Tibial artery (tissue), 4 donors: ENCODE results near the gene SPATA31E1.
A peak's percentile ranks its signal among the peaks of the same experiment; 100 is the strongest.

ENCODE experiments used
- DNase-seq, 2 donors: peaks; one replicate each; pipeline ENCODE4 v3.0.0-alpha.2; 2019
- H3K27ac ChIP-seq, 2 donors: fragments of 200-600 bp; sonication (generic) in 1 of 2; 1 replicate in 1 of 2; 2 replicates in 1 of 2; pipeline ENCODE4 v1.5.1; 2018 to 2019; ENCODE audit warnings: mild to moderate bottlenecking in 1 of 2
- H3K27me3 ChIP-seq, 2 donors: fragments of 200-600 bp; sonication (generic) in 1 of 2; one replicate each; pipeline versions ENCODE4 v1.5.1 to v1.6.0; 2016 to 2019
- H3K36me3 ChIP-seq, 3 donors: fragments of 200-600 bp; sonication (generic) in 2 of 3; one replicate each; pipeline ENCODE4 v1.5.1; 2016 to 2019; ENCODE audit warnings: mild to moderate bottlenecking in 2 of 3
- H3K4me1 ChIP-seq, 4 donors: fragments of 200-600 bp; sonication (generic) in 2 of 4; 1 replicate in 3 of 4; 2 replicates in 1 of 4; pipeline ENCODE4 v1.5.1; 2016 to 2019
- H3K4me3 ChIP-seq, 2 donors: fragments of 200-600 bp; sonication (generic) in 1 of 2; 1 replicate in 1 of 2; 2 replicates in 1 of 2; pipeline ENCODE4 v1.5.1; 2018 to 2019; ENCODE audit warnings: mild to moderate bottlenecking in 2 of 2
- H3K9me3 ChIP-seq, 3 donors: fragments of 200-600 bp; sonication (generic) in 1 of 3; one replicate each; pipeline ENCODE4 v1.5.1; 2016 to 2019
- CTCF ChIP-seq, 2 experiments: fragments of 200-600 bp in 1 of 2; fragments of 450-650 bp in 1 of 2; IDR thresholded peaks; one replicate each; pipeline ENCODE4 v1.5.1; 2017 to 2019; ENCODE audit warnings: antibody characterized with exemption in 2 of 2, mild to moderate bottlenecking in 1 of 2, moderate library complexity in 1 of 2
- intact Hi-C: fragments of 100-400 bp; cut with DNase I; formaldehyde crosslinking; loops from one replicate; pipeline ENCODE4 v1.15.0; 2023; ENCODE audit warnings: low total_unique reads

The SPATA31E1 gene

GRCh38 chr9:87869082-87869481 lies 13.6 kb upstream of the SPATA31E1 start:
- Histone ChIP-seq H3K27me3 (no peaks in the 10 kb centered on the region), H3K36me3 (no peaks in the 10 kb centered on the region), H3K4me1 (peaks cover 0 to 12% (median 0%) of the 10 kb centered on the region in 4 donors), H3K9me3 (no peaks in the 10 kb centered on the region), H3K27ac (no peak overlapping the region), H3K4me3 (no peak overlapping the region)
- DNase-seq, result no peak
- no peak for TF ChIP-seq CTCF (IDR thresholded peaks at IDR 0.05)
- intact Hi-C loops, result no loop called here

- no peak for DNase-seq
- intact Hi-C loops, result no loop called here
- no peaks in the 10 kb centered on the region for H3K36me3 ChIP-seq
- no peaks in the 10 kb centered on the region for H3K9me3 ChIP-seq
- no peak for TF ChIP-seq CTCF (IDR thresholded peaks at IDR 0.05)
- H3K27ac ChIP-seq, result no peak overlapping the region
- H3K4me3 ChIP-seq, result no peak overlapping the region
- H3K4me1 ChIP-seq, result peaks cover 0 to 12% (median 0%) of the 10 kb centered on the region in 4 donors
- no peaks in the 10 kb centered on the region for H3K27me3 ChIP-seq
These were observed 11.1 kb upstream of the SPATA31E1 start for GRCh38 chr9:87871425-87872078.

- no peaks in the 10 kb centered on the region for H3K36me3 ChIP-seq
- H3K9me3 ChIP-seq, result no peaks in the 10 kb centered on the region
- intact Hi-C loops, result no loop called here
- H3K4me3 ChIP-seq, result no peak overlapping the region
- peaks cover 0 to 12% (median 0%) of the 10 kb centered on the region in 4 donors for H3K4me1 ChIP-seq
- peak in 1 of 2 donors; percentile 71 for DNase-seq
- no peak for TF ChIP-seq CTCF (IDR thresholded peaks at IDR 0.05)
- no peak overlapping the region for H3K27ac ChIP-seq
- H3K27me3 ChIP-seq, result no peaks in the 10 kb centered on the region
These were observed 10.5 kb upstream of the SPATA31E1 start for GRCh38 chr9:87872079-87872624.

GRCh38 chr9:87873607-87874303 lies 8.9 kb upstream of the SPATA31E1 start:
- TF ChIP-seq CTCF (IDR thresholded peaks at IDR 0.05), result no peak
- Histone ChIP-seq H3K9me3 (no peaks in the 10 kb centered on the region), H3K27me3 (no peaks in the 10 kb centered on the region), H3K4me3 (no peak overlapping the region), H3K27ac (no peak overlapping the region), H3K4me1 (peaks cover 0 to 12% (median 0%) of the 10 kb centered on the region in 4 donors), H3K36me3 (no peaks in the 10 kb centered on the region)
- no peak for DNase-seq
- intact Hi-C loops, result no loop called here

- no peaks in the 10 kb centered on the region for H3K27me3 ChIP-seq
- H3K4me1 ChIP-seq, result peaks cover 0 to 12% (median 0%) of the 10 kb centered on the region in 4 donors
- no peaks in the 10 kb centered on the region for H3K36me3 ChIP-seq
- H3K4me3 ChIP-seq, result no peak overlapping the region
- intact Hi-C loops, result no loop called here
- TF ChIP-seq CTCF (IDR thresholded peaks at IDR 0.05), result no peak
- DNase-seq, result no peak
- H3K27ac ChIP-seq, result no peak overlapping the region
- no peaks in the 10 kb centered on the region for H3K9me3 ChIP-seq
These were observed 8.4 kb upstream of the SPATA31E1 start for GRCh38 chr9:87874304-87874623.
